Mucosa of descending colon (tissue), 3 donors: ENCODE results near the gene NCKAP5L. TPM values are rescaled to one million over a fixed set of nuclear protein-coding genes. Genes with fewer than 3 reads are reported as not detected.
"Not testable (repeated sequence)": the region's sequence is repeated elsewhere in the genome, so short reads cannot be mapped to it uniquely, and the experiment has no call there.

Experiments
- ATAC-seq: fragments of 200-7000 bp; cut with Tn5 transposase; one replicate; pipeline ENCODE4 v1.9.1; 2020; ENCODE audit warnings: mild to moderate bottlenecking, moderate library complexity
- DNase-seq, 3 donors: peaks; one replicate each; pipeline ENCODE4 v3.0.0-alpha.2; 2020
- H3K36me3 ChIP-seq: fragments of 200-600 bp; one replicate; pipeline ENCODE4 v1.8.0; 2021; ENCODE audit warnings: low read depth, mild to moderate bottlenecking
- H3K4me1 ChIP-seq: fragments of 200-600 bp; one replicate; pipeline ENCODE4 v1.8.0; 2021; ENCODE audit warnings: low read depth, mild to moderate bottlenecking
- H3K4me3 ChIP-seq: fragments of 200-600 bp; one replicate; pipeline ENCODE4 v1.8.0; 2021; ENCODE audit warnings: mild to moderate bottlenecking
- H3K9me3 ChIP-seq: fragments of 200-600 bp; one replicate; pipeline ENCODE4 v1.8.0; 2021; ENCODE audit warnings: mild to moderate bottlenecking
- intact Hi-C, 2 donors: fragments of 100-400 bp; cut with DNase I in 1 of 2; cut with micrococcal nuclease in 1 of 2; formaldehyde crosslinking; loops; one replicate each; pipeline versions ENCODE4 v1.11.0 to v1.11.1; 2022; cut with DNase I, micrococcal nuclease
- total RNA-seq, 3 donors: library from RNA; stranded (reverse); fragmentation: NEBNext Ultra II Directional in 2 of 3; extraction: Animal tissue kit (Norgen Biotek cat#: 25700) in 2 of 3; gene quantifications; one replicate each; pipeline versions ENCODE4 v1.2.1 to v1.2.4, GENCODE V29; 2021 to 2023
- TF ChIP-seq, protein P1 (sequence below): fragments of 200-600 bp; IDR thresholded peaks from one replicate; pipeline ENCODE4 v1.8.0; 2022; ENCODE audit warnings: antibody characterized with exemption, mild to moderate bottlenecking
- donor health status: DM: no; HTN: no; CAD: no; lungs with moderate emphysema.
- donor health status: DM: no; HTN: no; CAD: no.
- donor health status: DM: no; HTN: yes; CAD: no.

NCKAP5L gene
- total RNA-seq, 3 donors from 2014 or later: 2.5 to 17.7 (median 4.7) TPM

DNA sequence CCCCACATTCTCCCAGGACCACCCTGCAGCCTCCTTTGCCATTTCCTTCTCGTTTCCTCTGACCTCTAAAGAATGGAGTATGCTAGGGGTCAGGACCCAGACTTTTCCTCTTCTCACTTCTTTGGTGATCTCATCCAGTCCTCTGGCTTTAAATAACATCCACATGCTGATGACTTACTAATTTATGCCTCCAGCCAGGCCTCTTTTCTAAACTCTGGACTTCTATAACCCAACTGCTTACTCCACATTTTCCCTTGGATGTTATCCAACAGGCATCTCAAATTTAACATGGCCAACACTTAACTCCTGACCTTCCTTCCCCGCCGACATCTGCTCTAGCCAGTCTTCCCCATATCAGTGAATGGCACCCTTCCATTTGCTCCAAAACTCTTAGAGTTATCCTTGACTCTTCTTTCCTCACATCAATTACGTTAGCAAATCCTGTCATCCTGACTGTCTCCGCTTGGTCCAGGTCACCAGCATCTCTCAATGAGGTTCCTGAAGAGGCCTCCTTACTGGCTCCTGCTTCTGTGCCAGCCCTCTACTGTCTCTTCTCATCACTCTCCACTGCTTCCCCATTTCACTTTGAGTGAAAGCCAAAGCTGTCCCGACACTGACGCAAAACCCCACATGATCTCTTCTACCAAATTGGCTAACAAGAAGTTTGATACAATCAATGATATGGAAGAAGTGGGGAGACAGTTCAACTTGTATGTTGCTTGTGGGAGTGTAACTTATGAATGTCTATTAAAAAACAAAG lies 44.1 kb downstream of the NCKAP5L start:
- intact Hi-C loops: loop anchor here in 1 of 2 donors (10.0 kb wide), 1 partner anchor 51 kb away; no protein-coding TSS in a partner anchor
- TF ChIP-seq, protein P1, sequence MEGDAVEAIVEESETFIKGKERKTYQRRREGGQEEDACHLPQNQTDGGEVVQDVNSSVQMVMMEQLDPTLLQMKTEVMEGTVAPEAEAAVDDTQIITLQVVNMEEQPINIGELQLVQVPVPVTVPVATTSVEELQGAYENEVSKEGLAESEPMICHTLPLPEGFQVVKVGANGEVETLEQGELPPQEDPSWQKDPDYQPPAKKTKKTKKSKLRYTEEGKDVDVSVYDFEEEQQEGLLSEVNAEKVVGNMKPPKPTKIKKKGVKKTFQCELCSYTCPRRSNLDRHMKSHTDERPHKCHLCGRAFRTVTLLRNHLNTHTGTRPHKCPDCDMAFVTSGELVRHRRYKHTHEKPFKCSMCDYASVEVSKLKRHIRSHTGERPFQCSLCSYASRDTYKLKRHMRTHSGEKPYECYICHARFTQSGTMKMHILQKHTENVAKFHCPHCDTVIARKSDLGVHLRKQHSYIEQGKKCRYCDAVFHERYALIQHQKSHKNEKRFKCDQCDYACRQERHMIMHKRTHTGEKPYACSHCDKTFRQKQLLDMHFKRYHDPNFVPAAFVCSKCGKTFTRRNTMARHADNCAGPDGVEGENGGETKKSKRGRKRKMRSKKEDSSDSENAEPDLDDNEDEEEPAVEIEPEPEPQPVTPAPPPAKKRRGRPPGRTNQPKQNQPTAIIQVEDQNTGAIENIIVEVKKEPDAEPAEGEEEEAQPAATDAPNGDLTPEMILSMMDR: no peak
- no peaks in the 10 kb centered on the region for H3K36me3 ChIP-seq
- H3K9me3 ChIP-seq: no peaks in the 10 kb centered on the region
- DNase-seq (peak in 1 of 3 donors; percentile 16), ATAC-seq (peak; percentile 48)
- no peak overlapping the region for H3K4me3 ChIP-seq
- no peaks in the 10 kb centered on the region for H3K4me1 ChIP-seq

DNA sequence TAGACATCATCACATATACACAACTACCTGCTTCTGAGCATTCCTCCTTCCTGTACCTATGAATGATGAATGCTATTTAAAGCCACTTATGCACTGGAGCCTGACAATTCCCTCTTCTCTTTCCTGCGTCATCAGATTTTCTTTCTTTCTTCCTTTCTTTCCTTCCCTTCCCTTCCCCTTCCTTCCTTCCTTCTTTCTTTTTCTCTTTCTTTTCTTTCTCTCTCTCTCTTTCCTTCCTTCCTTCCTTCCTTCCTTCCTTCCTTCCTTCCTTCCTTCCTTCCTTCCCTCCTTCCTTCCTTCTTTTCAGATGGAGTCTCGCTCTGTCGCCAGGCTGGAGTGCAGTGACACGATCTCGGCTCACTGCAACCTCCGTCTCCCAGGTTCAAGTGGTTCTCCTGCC lies 47.3 kb downstream of the NCKAP5L start:
- ATAC-seq, H3K36me3 ChIP-seq, H3K9me3 ChIP-seq, H3K4me3 ChIP-seq, DNase-seq, H3K4me1 ChIP-seq: not testable (repeated sequence)
- intact Hi-C loops: loop anchor here in 1 of 2 donors (10.0 kb wide), 1 partner anchor 54 kb away; no protein-coding TSS in a partner anchor

GRCh38 chr12:49779581-49779980 lies 48.6 kb downstream of the NCKAP5L start:
- intact Hi-C loops: no loop called here
- H3K36me3 ChIP-seq: no peaks in the 10 kb centered on the region
- no peak for DNase-seq
- TF ChIP-seq, protein P1: no peak
- no peaks in the 10 kb centered on the region for H3K4me1 ChIP-seq
- H3K4me3 ChIP-seq: no peak overlapping the region
- no peaks in the 10 kb centered on the region for H3K9me3 ChIP-seq
- no peak for ATAC-seq

DNA sequence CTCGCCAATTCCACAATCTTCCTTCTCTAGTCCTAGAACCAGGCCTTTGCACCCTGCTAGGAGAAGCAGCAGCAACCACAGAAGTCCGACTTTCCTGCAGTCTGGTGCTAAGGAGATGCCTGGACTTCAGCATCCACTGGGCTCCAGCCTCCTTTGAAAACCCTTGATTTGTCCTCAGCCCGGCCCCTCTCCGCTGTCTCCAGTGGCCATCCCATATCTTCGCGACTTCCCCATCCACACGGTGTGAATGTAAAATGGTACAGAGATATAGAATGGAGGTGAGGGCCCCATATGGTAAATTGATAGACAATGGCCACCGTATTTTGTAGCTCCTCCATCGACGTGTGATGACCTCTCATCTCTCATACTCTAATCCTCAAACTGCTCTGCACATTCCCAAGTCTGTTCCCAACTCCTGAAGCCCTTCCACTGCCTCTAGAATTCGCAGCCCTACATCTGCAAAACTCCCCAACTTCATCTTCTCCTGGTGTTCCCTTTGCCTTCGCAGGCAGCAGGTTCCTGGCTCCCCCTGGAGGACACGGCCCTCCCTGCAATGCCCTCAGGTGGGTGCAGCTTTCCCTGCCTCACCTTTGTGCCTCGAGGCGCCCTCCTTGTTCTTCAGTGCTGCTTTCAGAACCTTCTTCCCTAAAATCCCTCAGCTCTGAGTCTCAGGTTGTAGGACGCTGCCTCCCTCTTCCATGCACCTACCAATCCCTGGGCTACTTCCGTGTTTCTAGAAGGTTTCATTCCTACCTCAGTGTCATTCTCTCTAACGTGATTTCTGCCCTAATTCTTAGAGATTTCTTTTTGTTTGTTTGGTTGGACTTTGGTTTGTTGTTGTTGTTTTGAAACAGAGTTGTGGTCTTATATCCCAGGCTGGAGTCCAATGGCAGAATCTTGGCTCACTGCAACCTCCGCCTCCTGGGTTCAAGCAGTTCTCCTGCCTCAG lies 50.1 kb downstream of the NCKAP5L start:
- H3K36me3 ChIP-seq: no peaks in the 10 kb centered on the region
- intact Hi-C loops: no loop called here
- H3K4me1 ChIP-seq: no peaks in the 10 kb centered on the region
- peak; percentile 86 for ATAC-seq
- TF ChIP-seq, protein P1: peak; percentile 83
- DNase-seq: peak in 2 of 3 donors; percentile 82 to 83
- H3K9me3 ChIP-seq: no peaks in the 10 kb centered on the region
- no peak overlapping the region for H3K4me3 ChIP-seq

DNA sequence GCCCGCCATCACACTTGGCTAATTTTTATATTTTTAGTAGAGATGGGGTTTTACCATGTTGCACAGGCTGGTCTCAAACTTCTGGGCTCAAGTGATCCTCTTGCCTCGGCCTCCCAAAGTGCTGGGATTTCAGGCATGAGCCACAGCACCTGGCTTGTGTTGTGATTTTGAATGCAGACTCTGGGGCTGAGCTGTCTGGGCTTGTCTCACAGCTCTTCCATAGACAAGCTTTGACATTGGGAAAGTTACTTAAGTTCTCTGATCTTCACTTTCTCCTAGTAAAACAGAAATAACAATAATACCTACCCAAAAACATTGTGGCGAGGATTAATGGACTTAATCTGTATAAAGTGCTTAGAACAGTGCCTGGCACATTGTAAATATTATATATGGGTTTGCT lies 50.9 kb downstream of the NCKAP5L start:
- intact Hi-C loops: no loop called here
- DNase-seq (no peak), ATAC-seq (no peak)
- Histone ChIP-seq H3K4me3 (no peak overlapping the region), H3K36me3 (no peaks in the 10 kb centered on the region), H3K4me1 (no peaks in the 10 kb centered on the region), H3K9me3 (no peaks in the 10 kb centered on the region)
- TF ChIP-seq, protein P1: no peak

DNA sequence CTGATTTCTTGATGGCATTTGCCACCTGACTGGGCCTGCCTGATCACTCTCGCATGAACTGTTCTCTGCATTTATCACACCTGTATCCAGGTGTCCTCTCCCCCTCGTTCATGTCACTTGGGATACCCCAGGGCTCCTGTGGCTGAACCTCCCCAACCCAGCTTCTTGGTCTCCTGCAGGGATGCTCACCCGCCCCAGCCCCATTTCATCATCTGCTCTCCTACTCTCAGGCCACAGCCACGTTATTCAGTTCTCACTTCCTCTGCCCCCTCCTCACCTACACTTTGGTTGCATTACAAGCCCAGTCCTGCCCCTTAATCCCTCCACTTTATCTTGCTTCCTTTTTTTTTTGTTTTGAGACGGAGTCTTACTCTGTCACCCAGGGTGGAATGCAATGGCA lies 51.4 kb downstream of the NCKAP5L start:
- ATAC-seq (no peak), DNase-seq (no peak)
- Histone ChIP-seq H3K9me3 (no peaks in the 10 kb centered on the region), H3K4me1 (no peaks in the 10 kb centered on the region), H3K36me3 (no peaks in the 10 kb centered on the region), H3K4me3 (no peak overlapping the region)
- intact Hi-C loops: no loop called here
- TF ChIP-seq, protein P1: no peak
